PFSK-1 (cell line): ENCODE measurements around the gene COX4I1.

ENCODE experiments used
- POLR2AphosphoS5 ChIP-seq: IDR thresholded peaks from 2 replicates; pipeline ENCODE4 v1.6.1; 2012; ENCODE audit warnings: low read depth, mild to moderate bottlenecking, control low read depth, low read length, moderate library complexity
- SIN3A ChIP-seq: IDR thresholded peaks from 2 replicates; pipeline ENCODE4 v1.6.1; 2012; ENCODE audit warnings: mild to moderate bottlenecking, low read length, moderate library complexity, borderline replicate concordance; ENCODE audit not compliant: insufficient read depth
- TAF1 ChIP-seq: IDR thresholded peaks from 2 replicates; pipeline ENCODE4 v1.6.1; 2012; ENCODE audit warnings: low read length, control low read depth, borderline replicate concordance; ENCODE audit not compliant: insufficient read depth
- TF ChIP-seq, protein P1 (sequence below), 2 experiments: IDR thresholded peaks; 2 replicates each; pipeline versions ENCODE4 v1.6.1 to v1.8.0; 2011 to 2012; ENCODE audit warnings: low read depth in 2 of 2, low read length in 2 of 2, control low read depth in 1 of 2, inconsistent platforms in 1 of 2, mild to moderate bottlenecking in 1 of 2, moderate library complexity in 1 of 2; ENCODE audit not compliant: insufficient read depth in 1 of 2

DNA sequence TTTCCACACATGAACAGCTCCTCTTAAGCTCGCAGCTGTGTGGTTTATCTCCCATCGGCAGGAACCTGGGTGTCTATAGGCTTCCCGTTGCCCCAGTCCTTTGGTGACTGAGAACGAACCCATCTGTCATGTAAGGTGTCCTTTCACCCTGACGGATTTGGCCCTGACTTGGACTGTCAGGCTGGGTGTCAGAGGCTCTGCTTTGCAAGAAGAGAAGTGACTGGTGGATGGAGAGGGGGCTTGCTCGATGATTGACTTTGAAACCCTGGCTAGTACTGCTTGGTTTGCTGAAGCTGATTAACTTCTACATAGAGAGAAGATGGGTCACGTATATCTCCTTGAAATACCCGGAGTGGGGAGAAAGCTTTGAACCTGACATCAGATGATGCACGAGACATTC is 42.9 kb downstream of the COX4I1 start:
- TF ChIP-seq TAF1 (no peak), POLR2AphosphoS5 (no peak), SIN3A (no peak)
- TF ChIP-seq, protein P1, sequence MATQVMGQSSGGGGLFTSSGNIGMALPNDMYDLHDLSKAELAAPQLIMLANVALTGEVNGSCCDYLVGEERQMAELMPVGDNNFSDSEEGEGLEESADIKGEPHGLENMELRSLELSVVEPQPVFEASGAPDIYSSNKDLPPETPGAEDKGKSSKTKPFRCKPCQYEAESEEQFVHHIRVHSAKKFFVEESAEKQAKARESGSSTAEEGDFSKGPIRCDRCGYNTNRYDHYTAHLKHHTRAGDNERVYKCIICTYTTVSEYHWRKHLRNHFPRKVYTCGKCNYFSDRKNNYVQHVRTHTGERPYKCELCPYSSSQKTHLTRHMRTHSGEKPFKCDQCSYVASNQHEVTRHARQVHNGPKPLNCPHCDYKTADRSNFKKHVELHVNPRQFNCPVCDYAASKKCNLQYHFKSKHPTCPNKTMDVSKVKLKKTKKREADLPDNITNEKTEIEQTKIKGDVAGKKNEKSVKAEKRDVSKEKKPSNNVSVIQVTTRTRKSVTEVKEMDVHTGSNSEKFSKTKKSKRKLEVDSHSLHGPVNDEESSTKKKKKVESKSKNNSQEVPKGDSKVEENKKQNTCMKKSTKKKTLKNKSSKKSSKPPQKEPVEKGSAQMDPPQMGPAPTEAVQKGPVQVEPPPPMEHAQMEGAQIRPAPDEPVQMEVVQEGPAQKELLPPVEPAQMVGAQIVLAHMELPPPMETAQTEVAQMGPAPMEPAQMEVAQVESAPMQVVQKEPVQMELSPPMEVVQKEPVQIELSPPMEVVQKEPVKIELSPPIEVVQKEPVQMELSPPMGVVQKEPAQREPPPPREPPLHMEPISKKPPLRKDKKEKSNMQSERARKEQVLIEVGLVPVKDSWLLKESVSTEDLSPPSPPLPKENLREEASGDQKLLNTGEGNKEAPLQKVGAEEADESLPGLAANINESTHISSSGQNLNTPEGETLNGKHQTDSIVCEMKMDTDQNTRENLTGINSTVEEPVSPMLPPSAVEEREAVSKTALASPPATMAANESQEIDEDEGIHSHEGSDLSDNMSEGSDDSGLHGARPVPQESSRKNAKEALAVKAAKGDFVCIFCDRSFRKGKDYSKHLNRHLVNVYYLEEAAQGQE (IDR thresholded peaks at IDR 0.05; ENCODE audit: insufficient read depth in 1 of 2, low read depth in 2 of 2, low read length in 2 of 2): no peak
